Measurements from ENCODE around the gene TBC1D9.

Gene TBC1D9

DNA sequence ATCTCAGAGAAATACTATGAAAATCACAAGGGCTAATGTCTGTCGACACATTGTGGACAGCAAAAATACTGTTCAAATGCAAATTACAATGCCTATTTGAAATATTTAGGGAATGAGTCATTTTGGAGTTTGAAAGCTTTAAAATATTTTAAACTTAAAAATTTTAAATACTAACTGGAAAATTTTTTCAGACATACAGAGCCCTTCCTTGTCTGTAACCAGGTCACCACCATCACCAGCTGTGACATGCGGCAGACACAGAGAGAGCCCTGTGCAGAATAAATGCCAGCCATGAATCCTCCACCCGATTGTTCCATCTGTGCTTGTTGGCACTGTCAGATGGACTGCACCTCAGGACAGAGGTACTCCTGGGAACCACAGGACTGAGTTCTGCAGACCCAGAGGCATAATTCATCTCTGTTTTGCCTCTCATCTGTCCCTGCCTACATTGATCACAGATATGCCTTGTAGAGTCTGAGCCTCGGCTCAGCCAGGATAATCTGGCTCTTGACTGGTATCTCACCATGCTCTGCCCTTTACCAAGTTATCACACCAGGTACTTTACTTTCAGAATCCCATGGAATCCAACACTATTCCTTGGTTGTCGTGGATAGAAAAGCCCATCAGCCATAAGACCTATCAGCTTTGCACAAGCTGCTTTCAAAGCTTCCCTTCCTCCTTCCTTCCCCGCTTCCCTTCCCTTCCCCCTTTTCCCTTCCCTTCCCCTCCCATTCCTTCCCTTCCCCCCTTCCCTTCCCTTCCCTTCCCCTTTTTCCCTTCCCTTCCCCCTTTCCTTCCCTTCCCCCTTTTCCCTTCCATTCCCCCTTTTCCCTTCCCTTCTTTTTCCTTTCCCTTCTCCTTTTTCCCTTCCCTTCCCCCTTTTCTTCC lies 67.2 kb downstream of the TBC1D9 start:
- DNase-seq = no peak

DNA sequence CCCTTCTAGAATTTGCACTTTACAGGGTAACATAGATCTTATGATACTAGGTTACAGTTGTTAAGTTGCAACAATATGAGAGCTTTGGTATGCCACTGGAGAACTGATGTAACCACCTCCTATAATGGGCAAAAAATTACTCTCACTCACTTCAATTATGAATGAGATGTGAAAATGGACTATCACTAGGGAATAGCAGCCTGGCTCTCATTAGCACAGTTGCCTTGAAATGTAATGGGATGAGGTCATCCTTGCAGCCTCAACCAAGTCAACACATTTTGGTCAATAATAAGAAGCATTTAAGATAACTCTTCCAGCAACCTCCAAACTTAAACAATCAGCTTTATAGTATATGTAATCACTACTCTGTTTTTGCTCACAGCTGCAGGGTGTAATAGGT lies 69.4 kb downstream of the TBC1D9 start:
- DNase-seq = no peak

DNA sequence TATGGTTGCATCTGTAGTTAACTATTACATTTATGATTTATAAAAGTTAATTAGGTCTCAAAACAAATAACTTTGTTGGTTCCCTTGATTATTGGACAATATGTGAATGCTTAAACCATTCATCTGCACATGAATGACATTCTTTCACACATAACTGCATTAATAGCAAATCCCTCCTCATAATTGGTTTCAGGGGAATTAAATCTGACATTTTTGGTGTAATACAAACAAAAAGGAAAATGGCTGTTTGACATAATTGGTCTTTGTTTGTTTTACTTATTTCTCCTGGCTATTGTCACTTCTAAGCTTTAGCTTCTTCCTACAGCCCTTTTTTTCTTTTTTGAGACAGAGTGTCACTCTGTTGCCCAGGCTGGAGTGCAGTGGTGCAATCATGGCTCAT lies 71.9 kb downstream of the TBC1D9 start:
- no peak for DNase-seq

DNA sequence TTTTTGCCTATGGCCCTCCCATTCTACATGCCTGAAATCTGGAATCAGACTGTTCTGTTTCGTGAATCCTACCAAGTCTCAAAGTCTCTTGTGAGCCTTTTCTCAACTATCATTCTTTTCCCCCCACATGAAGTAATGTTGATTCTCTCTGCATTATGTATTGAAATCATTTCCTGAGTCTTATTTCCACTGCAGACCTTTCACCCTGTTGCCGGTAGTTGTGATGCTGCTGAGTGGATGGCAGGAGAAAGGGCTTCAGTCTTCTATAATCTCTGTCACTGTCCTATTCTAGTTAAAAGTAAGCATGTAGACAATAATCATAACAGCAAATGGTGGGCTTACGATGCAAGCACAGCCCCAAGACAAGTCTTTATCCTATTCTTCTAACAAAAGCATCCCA lies 75.0 kb downstream of the TBC1D9 start:
- no peak for DNase-seq

DNA sequence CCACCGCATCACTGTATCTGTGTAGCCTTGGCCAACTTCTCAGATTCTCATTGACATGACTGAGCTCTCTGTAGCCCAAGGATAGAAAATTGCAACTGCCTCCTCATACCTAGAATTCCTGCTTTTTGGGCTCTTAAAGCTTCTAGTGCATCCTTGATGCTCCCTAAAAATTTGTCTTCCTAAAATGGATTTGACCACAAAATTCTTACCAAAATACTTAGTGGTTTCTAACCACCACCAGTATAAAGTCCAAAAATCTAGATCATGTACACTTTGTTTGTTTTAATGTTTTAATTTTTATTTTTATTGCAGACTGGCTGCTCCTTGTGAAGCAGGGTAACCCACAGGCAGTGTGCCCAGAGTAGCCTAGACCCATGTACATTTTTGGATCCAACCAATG lies 75.5 kb downstream of the TBC1D9 start:
- DNase-seq = no peak

GRCh38 chr4:140679576-140679975 lies 76.6 kb downstream of the TBC1D9 start:
- DNase-seq = no peak

- DNase-seq = no peak
These were observed 80.5 kb downstream of the TBC1D9 start for GRCh38 chr4:140675599-140676231.

GRCh38 chr4:140673729-140674128 lies 82.5 kb downstream of the TBC1D9 start:
- no peak for DNase-seq

DNA sequence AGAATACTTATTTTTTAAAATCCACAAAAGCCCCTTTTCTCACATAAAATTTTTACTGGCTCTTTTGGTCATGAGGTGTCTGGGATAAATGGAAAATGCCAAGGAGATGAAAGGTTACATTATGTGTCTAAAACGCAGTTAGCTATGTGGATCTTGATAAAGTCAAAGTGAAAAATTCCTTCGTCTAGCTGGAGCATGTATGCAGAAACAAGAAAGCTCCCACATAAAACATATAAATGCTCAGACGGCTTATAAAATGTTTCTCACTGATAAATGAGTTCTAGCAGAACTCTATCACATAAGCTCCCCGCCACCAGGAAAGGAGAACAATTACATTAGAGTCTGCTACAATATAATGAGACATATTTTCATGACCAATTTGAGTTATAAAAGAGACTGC lies 83.8 kb downstream of the TBC1D9 start:
- DNase-seq = no peak

- DNase-seq = no peak
These were observed 88.1 kb downstream of the TBC1D9 start for GRCh38 chr4:140668111-140668510.

GRCh38 chr4:140666889-140667614 lies 89.1 kb downstream of the TBC1D9 start:
- DNase-seq = no peak

GRCh38 chr4:140662082-140662869 lies 93.9 kb downstream of the TBC1D9 start:
- DNase-seq = no peak

GRCh38 chr4:140661550-140661949 lies 94.6 kb downstream of the TBC1D9 start:
- DNase-seq = no peak

DNA sequence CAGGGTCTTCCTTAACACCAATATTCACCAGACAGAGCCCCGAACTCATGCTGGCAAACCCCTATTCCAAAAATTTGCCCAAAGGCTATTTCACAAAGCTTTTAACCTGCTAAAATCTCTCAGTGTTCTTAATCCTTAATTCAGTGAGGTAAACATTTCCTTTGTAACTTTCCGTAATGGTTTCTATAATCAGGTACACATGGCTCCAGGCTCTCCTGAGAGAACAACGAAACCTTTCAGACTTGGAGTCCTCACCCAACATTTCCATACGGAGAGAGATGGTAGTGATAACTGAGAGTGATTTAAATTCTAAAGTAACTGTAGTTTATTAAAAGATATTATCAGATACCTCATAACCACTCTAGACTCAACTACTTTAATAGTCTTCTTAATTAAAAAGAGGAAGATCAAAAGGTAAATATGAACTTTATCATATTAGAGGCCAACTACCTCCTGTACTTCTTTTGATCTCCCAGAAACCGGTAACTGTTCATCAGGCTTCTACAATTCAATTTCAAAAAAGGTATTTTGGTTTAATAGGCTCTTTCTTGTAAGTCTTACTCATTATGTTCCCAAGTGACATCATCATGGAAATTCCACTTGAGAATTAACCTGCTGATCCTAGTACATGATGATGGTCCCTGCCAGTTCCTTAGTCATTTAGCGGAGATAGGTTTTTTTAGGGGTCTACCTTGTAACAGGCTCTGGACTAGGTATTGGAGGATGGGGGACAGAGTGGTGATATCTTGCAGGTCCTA lies 96.1 kb downstream of the TBC1D9 start:
- no peak for DNase-seq

GRCh38 chr4:140654495-140654814 lies 101.7 kb downstream of the TBC1D9 start:
- DNase-seq = no peak

DNA sequence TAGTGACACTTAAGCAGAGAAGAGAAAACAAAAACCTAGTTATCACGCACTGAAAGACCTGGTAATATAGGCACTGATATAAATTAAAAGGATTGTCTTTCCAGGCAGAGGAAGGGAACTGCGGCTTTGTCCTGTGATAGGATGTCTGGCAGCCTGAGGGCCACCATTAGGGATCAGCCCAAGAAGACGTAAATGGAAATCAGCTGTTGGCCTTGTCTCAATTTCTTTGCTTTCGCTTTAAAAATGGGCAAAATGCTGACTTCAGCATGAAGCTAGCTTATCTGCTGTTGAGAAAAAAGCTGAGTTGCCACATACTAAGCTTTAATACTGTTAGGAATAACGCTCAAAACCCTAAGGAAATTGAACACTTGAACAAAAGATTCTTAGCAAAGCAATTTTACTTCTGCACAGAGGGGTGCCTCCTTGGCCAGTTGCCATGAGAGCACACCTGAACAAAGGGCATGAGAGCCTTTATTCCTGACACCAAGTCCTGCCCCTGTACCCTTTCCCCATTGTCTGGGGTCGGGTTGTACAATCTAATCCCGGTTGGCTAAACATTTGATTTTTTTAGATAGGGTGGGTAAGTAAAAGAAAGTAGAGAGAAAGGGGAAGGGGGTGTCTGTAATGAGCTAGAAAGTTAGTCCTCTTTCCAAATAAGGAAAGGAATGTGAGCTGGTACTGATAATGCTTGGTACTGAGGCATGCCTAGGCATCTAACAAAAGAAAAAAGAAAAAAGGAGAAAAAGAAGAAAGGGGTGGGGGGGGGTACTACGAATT lies 102.3 kb downstream of the TBC1D9 start:
- no peak for DNase-seq

GRCh38 chr4:140652601-140653000 lies 103.6 kb downstream of the TBC1D9 start:
- no peak for DNase-seq

GRCh38 chr4:140648716-140649308 lies 107.4 kb downstream of the TBC1D9 start:
- no peak for DNase-seq

DNA sequence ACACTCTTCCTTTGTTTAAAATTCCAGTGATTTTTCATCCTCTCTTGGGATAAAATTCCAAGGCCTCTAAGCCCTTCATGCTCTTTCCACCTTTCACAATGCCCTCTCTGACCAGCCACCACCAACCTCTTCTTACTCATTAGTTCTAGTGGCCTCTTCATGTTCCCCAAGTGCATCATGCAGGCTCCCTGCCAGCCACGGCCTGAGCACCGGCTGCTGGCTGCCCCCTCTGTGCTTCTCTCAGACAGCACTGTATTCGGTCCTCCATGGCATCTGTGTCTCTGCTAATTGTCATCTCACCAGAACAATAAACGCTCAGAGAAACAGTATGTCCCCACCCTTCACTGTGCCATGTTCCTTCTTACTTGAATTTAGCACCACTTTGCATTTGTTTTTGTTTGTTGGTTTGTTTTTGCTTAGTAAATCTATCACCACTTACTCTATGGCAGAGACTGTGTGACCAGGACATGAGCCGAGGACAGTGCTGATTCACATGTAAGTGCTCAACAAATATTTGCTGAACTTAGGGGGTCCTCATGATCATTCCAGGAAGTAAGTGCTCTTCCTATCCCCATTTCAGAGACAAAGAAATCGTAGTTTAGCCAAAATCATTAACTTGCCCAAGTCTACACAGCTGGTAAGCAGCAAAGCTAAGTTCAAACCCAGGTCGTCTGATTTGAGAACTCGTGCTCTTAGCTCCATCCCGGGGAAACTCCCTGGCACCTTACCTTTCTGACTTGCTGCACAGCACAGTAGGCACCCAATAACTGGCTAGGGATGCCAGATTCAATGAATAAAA lies 110.4 kb downstream of the TBC1D9 start:
- DNase-seq = peak; percentile 33

- no peak for DNase-seq
These were observed 111.0 kb downstream of the TBC1D9 start for GRCh38 chr4:140645196-140645595.
